Astrocyte of the spinal cord (primary cell): ENCODE measurements around the gene KLHL7.

Experiments
- DNase-seq: peaks from one replicate; pipeline ENCODE4 v3.0.0; 2011; ENCODE audit warnings: low read depth, low spot score
- H3K4me3 ChIP-seq: 2 replicates; pipeline ENCODE4 v1.5.1; 2011; ENCODE audit warnings: low read depth, mild to moderate bottlenecking, low read length, moderate library complexity
- CTCF ChIP-seq: IDR thresholded peaks from 2 replicates; pipeline ENCODE4 v1.5.1; 2012; ENCODE audit warnings: low read depth, mild to moderate bottlenecking, low read length, inconsistent platforms
- in situ Hi-C: cut with HindIII; loops from 2 replicates; pipeline ENCODE4 v1.10.0; 2017; ENCODE audit warnings: low sequenced_read_pairs

KLHL7 gene

GRCh38 chr7:23105644-23106056 lies at the start of gene KLHL7:
Gene KLHL7, plus strand, starts transcription at chr7:23105785. Its CDS starts 242 bp downstream, at chr7:23106027.
- no peak for TF ChIP-seq CTCF
- peak; percentile 92 for DNase-seq
- H3K4me3 ChIP-seq = peak within 1 kb of the TSS; percentile 77
- in situ Hi-C loops = no loop called here

- no peak for DNase-seq
- H3K4me3 ChIP-seq = no peak overlapping the region
- no peak for TF ChIP-seq CTCF
- in situ Hi-C loops = no loop called here
Observed at GRCh38 chr7:23058408-23059096, 47.0 kb upstream of the KLHL7 start.

GRCh38 chr7:23061327-23061726 lies 44.3 kb upstream of the KLHL7 start:
- in situ Hi-C loops = no loop called here
- DNase-seq = no peak
- no peak for TF ChIP-seq CTCF
- no peak overlapping the region for H3K4me3 ChIP-seq

GRCh38 chr7:23062452-23062851 lies 43.1 kb upstream of the KLHL7 start:
- no peak overlapping the region for H3K4me3 ChIP-seq
- DNase-seq = no peak
- in situ Hi-C loops = no loop called here

GRCh38 chr7:23065974-23066373 lies 39.6 kb upstream of the KLHL7 start:
- in situ Hi-C loops = no loop called here
- no peak overlapping the region for H3K4me3 ChIP-seq
- no peak for TF ChIP-seq CTCF
- no peak for DNase-seq

More at GRCh38 chr7:23062452-23062851, 43.1 kb upstream of the KLHL7 start:
- TF ChIP-seq CTCF = no peak

GRCh38 chr7:23067271-23067670 lies 38.3 kb upstream of the KLHL7 start:
- no peak for TF ChIP-seq CTCF
- H3K4me3 ChIP-seq = no peak overlapping the region
- peak; percentile 3 for DNase-seq
- in situ Hi-C loops = no loop called here
